ENCODE results near the gene NFAT5.
"Not testable (repeated sequence)": the region's sequence is repeated elsewhere in the genome, so short reads cannot be mapped to it uniquely, and the experiment has no call there.

NFAT5 gene

GRCh38 chr16:69535123-69536050 is 30.4 kb upstream of the NFAT5 start:
- H3K4me1 ChIP-seq = no peaks in the 10 kb centered on the region
- H3K9me3 ChIP-seq = no peaks in the 10 kb centered on the region
- DNase-seq (ENCODE audit: low spot score in 2 of 2) = no peak
- H3K4me3 ChIP-seq = no peak overlapping the region
- in situ Hi-C loops (cut with MboI; ENCODE audit: low sequenced_read_pairs) = no loop called here
- H3K27me3 ChIP-seq (ENCODE audit: low read depth) = no peaks in the 10 kb centered on the region
- no peaks in the 10 kb centered on the region for H3K36me3 ChIP-seq (replicated peaks)

GRCh38 chr16:69537706-69538080 is 28.1 kb upstream of the NFAT5 start:
- Histone ChIP-seq H3K4me1 (no peaks in the 10 kb centered on the region), H3K9me3 (no peaks in the 10 kb centered on the region), H3K4me3 (no peak overlapping the region), H3K27me3 (ENCODE audit: low read depth) (no peaks in the 10 kb centered on the region), H3K36me3 (replicated peaks) (no peaks in the 10 kb centered on the region)
- DNase-seq (ENCODE audit: low spot score in 2 of 2) = no peak
- in situ Hi-C loops (cut with MboI; ENCODE audit: low sequenced_read_pairs) = no loop called here

DNA sequence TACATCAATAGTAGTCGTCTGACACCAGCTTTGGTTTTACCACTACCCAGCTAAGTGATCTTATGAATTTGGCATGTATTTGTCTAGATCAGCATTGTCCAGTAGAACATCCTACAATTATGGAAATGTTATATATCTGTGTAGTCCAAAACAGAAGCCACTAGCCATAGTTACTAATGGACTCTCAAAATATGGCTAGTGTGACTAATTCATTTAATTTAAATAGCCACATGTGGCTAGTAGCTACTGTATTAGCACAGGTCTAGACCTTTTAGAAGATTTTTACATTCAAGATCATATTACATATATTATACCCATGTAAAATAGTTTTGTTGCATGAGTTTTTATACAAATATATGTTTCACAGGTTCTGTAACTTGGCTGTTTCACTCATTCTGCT is 27.0 kb upstream of the NFAT5 start:
- H3K4me3 ChIP-seq = no peak overlapping the region
- H3K4me1 ChIP-seq = no peaks in the 10 kb centered on the region
- DNase-seq (ENCODE audit: low spot score in 2 of 2) = no peak
- no peaks in the 10 kb centered on the region for H3K9me3 ChIP-seq
- in situ Hi-C loops (cut with MboI; ENCODE audit: low sequenced_read_pairs) = no loop called here
- H3K27me3 ChIP-seq (ENCODE audit: low read depth) = no peaks in the 10 kb centered on the region
- no peaks in the 10 kb centered on the region for H3K36me3 ChIP-seq (replicated peaks)

GRCh38 chr16:69542974-69543373 is 22.8 kb upstream of the NFAT5 start:
- Histone ChIP-seq H3K27me3 (ENCODE audit: low read depth) (no peaks in the 10 kb centered on the region), H3K36me3 (replicated peaks) (no peaks in the 10 kb centered on the region), H3K4me3 (no peak overlapping the region), H3K4me1 (no peaks in the 10 kb centered on the region; the same call in 1 of the 2 replicates), H3K9me3 (no peaks in the 10 kb centered on the region)
- DNase-seq (ENCODE audit: low spot score in 2 of 2) = no peak
- in situ Hi-C loops (cut with MboI; ENCODE audit: low sequenced_read_pairs) = no loop called here

DNA sequence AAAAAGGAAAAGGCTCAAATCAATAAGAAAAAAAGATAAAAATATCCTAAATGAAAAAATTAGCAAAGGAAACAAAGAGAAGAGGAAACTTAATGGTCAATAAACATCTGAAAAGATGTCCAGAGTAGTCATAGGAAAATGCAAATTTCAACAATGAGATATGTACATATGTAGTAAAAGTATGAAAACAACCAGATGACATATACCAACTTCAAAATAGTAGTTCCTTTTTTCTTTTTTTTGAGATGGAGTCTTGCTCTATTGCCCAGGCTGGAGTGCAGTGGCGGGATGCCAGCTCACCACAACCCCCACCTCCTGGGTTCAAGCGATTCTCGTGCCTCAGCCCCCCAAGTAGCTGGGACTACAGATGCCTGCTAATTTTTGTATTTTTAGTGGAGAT is 21.7 kb upstream of the NFAT5 start:
- in situ Hi-C loops (cut with MboI; ENCODE audit: low sequenced_read_pairs) = no loop called here
- Histone ChIP-seq H3K4me1 (no peaks in the 10 kb centered on the region; the same call in 1 of the 2 replicates), H3K27me3 (ENCODE audit: low read depth) (no peaks in the 10 kb centered on the region), H3K9me3 (no peaks in the 10 kb centered on the region), H3K4me3 (no peak overlapping the region), H3K36me3 (replicated peaks) (no peaks in the 10 kb centered on the region)
- no peak for DNase-seq (ENCODE audit: low spot score in 2 of 2)

GRCh38 chr16:69546663-69547062 is 19.1 kb upstream of the NFAT5 start:
- H3K27me3 ChIP-seq (ENCODE audit: low read depth); in situ Hi-C loops (cut with MboI; ENCODE audit: low sequenced_read_pairs); H3K9me3 ChIP-seq; H3K4me1 ChIP-seq; DNase-seq (ENCODE audit: low spot score in 2 of 2); H3K36me3 ChIP-seq (replicated peaks); H3K4me3 ChIP-seq: not testable (repeated sequence)

DNA sequence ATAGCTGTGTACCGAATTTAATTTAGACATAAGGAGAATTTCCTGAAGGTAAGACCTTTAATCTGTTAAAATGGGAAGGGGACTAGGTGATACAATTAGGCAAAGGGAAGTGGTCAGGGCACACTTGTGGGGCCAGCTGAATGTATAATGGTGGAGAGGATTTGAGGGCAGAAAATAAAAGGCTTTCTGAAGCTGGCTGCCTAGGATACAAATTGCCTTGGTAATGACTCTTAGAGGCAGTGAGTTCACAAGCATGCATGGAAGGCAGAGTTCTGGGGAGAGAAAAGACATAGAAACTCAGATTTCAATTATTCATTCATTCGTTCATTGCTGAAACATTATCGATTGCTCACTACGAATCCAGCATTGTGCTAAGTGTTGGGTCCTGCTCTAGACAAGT is 12.4 kb upstream of the NFAT5 start:
- in situ Hi-C loops (cut with MboI; ENCODE audit: low sequenced_read_pairs) = no loop called here
- H3K4me1 ChIP-seq = no peaks in the 10 kb centered on the region
- no peaks in the 10 kb centered on the region for H3K36me3 ChIP-seq (replicated peaks)

GRCh38 chr16:69554495-69554894 is 11.3 kb upstream of the NFAT5 start:
- H3K4me3 ChIP-seq = no peak overlapping the region
- H3K36me3 ChIP-seq (replicated peaks) = no peaks in the 10 kb centered on the region
- in situ Hi-C loops (cut with MboI; ENCODE audit: low sequenced_read_pairs) = no loop called here
- no peaks in the 10 kb centered on the region for H3K27me3 ChIP-seq (ENCODE audit: low read depth)
- H3K4me1 ChIP-seq = no peaks in the 10 kb centered on the region
- 0 out of 2 replicates have a peak, but pooled peaks cover 2% of the 10 kb centered on the region for H3K9me3 ChIP-seq
- no peak for DNase-seq (ENCODE audit: low spot score in 2 of 2)

More for the DNA sequence above, 12.4 kb upstream of the NFAT5 start:
- Histone ChIP-seq H3K4me3 (no peak overlapping the region), H3K9me3 (0 out of 2 replicates have a peak, but pooled peaks cover 2% of the 10 kb centered on the region), H3K27me3 (ENCODE audit: low read depth) (no peaks in the 10 kb centered on the region)
- no peak for DNase-seq (ENCODE audit: low spot score in 2 of 2)

- no peak for DNase-seq (ENCODE audit: low spot score in 2 of 2)
- in situ Hi-C loops (cut with MboI; ENCODE audit: low sequenced_read_pairs) = no loop called here
- H3K36me3 ChIP-seq (replicated peaks) = no peaks in the 10 kb centered on the region
- 0 out of 2 replicates have a peak, but pooled peaks cover 2% of the 10 kb centered on the region for H3K9me3 ChIP-seq
- no peak overlapping the region for H3K4me3 ChIP-seq
- no peaks in the 10 kb centered on the region for H3K27me3 ChIP-seq (ENCODE audit: low read depth)
- no peaks in the 10 kb centered on the region for H3K4me1 ChIP-seq
These were observed 10.3 kb upstream of the NFAT5 start for GRCh38 chr16:69555437-69555836.

- no peak for DNase-seq (ENCODE audit: low spot score in 2 of 2)
- Histone ChIP-seq H3K27me3 (ENCODE audit: low read depth) (no peaks in the 10 kb centered on the region), H3K9me3 (0 out of 2 replicates have a peak, but pooled peaks cover 2% of the 10 kb centered on the region), H3K4me1 (no peaks in the 10 kb centered on the region), H3K36me3 (replicated peaks) (no peaks in the 10 kb centered on the region), H3K4me3 (no peak overlapping the region)
- in situ Hi-C loops (cut with MboI; ENCODE audit: low sequenced_read_pairs) = no loop called here
These were observed 9.9 kb upstream of the NFAT5 start for GRCh38 chr16:69555867-69556266.

DNA sequence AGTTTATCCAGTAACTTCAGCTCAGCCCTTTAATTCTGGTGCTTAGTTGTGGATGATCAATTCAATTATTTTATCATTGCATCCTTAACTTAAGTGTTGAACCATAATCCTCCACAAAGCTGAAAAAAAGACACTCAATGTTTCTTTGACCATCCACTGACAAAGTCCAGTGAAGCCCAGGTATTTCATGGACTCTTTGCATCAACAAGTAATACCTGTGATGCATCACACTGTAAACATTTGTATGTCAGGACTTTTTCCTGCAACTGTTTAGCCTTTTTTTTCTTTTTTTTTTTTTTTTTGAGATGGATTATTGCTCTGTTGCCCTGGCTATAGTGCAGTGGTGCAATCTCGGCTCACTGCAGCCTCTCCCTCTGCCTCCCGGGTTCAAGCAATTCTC is 6.6 kb upstream of the NFAT5 start:
- no peak overlapping the region for H3K4me3 ChIP-seq
- in situ Hi-C loops (cut with MboI; ENCODE audit: low sequenced_read_pairs) = no loop called here
- H3K4me1 ChIP-seq = peaks cover 11% of the 10 kb centered on the region
- H3K27me3 ChIP-seq (ENCODE audit: low read depth) = no peaks in the 10 kb centered on the region
- no peaks in the 10 kb centered on the region for H3K36me3 ChIP-seq (replicated peaks)
- no peak for DNase-seq (ENCODE audit: low spot score in 2 of 2)
- no peaks in the 10 kb centered on the region for H3K9me3 ChIP-seq

DNA sequence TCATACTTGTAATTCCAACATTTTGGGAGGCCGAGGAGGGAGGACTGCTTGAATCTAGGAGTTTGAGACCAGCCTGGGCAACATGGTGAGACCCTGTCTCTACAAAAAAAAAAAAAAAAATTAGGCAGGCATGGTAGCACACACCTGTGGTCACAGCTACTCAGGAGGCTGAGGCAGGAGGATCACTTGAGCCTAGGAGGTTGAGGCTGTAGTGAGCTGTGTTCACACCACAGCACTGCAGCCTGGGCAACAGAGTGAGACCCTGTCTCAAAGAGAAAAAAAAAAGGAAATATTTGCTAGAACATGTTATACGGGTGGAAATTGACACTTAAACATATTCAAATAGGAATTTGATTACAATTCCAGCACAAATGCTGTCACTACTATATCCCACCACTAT is 4.4 kb upstream of the NFAT5 start:
- H3K4me3 ChIP-seq; in situ Hi-C loops (cut with MboI; ENCODE audit: low sequenced_read_pairs); DNase-seq (ENCODE audit: low spot score in 2 of 2); H3K36me3 ChIP-seq (replicated peaks); H3K9me3 ChIP-seq; H3K27me3 ChIP-seq (ENCODE audit: low read depth): not testable (repeated sequence)
- H3K4me1 ChIP-seq = peaks cover 17% of the 10 kb centered on the region

GRCh38 chr16:69561901-69562300 is 3.9 kb upstream of the NFAT5 start:
- Histone ChIP-seq H3K36me3 (replicated peaks) (no peaks in the 10 kb centered on the region), H3K4me1 (peaks cover 17% of the 10 kb centered on the region), H3K27me3 (ENCODE audit: low read depth) (no peaks in the 10 kb centered on the region), H3K4me3 (no peak overlapping the region), H3K9me3 (no peaks in the 10 kb centered on the region)
- in situ Hi-C loops (cut with MboI; ENCODE audit: low sequenced_read_pairs) = no loop called here
- DNase-seq (ENCODE audit: low spot score in 2 of 2) = peak in 1 of 2 experiments; percentile 38

GRCh38 chr16:69562813-69563212 is 3.0 kb upstream of the NFAT5 start:
- no peak for DNase-seq (ENCODE audit: low spot score in 2 of 2)
- H3K36me3 ChIP-seq (replicated peaks) = no peaks in the 10 kb centered on the region
- no peaks in the 10 kb centered on the region for H3K27me3 ChIP-seq (ENCODE audit: low read depth)
- no peaks in the 10 kb centered on the region for H3K9me3 ChIP-seq
- in situ Hi-C loops (cut with MboI; ENCODE audit: low sequenced_read_pairs) = no loop called here
- H3K4me1 ChIP-seq = peaks cover 17% of the 10 kb centered on the region
- no peak overlapping the region for H3K4me3 ChIP-seq
